PC-3 (cell line): Measurements from ENCODE around the gene ALX3. TPM values are rescaled to one million over a fixed set of nuclear protein-coding genes. Genes with fewer than 3 reads are reported as not detected.

Experiments
- ATAC-seq: fragments of 200-7000 bp; cut with Tn5 transposase; 2 replicates; pipeline ENCODE4 v1.9.1; 2020; ENCODE audit warnings: mild to moderate bottlenecking, moderate library complexity
- Bru-seq: library from RNA; stranded (reverse); fragments of 400-500 nt; gene quantifications from one replicate; lab custom pipeline; 2021; lab: Mats Ljungman, UMichigan
- BruChase-seq, 2 experiments: library from RNA; stranded (reverse); fragments of 400-500 nt; gene quantifications; one replicate each; lab custom pipeline; 2021; lab: Mats Ljungman, UMichigan
- BruUV-seq: library from RNA; stranded (reverse); fragments of 400-500 nt; replicated peaks from 2 replicates; lab custom pipeline; 2021; lab: Mats Ljungman, UMichigan
- CTCF ChIA-PET: fragments of 300-600 bp; sonication (Branson Sonifier 250); formaldehyde crosslinking; loops from one replicate; lab custom pipeline; 2022; ENCODE audit warnings: antibody characterized with exemption; lab: Charles Lee
- POLR2A ChIA-PET: fragments of 300-600 bp; sonication (Branson Sonifier 250); formaldehyde crosslinking; loops from one replicate; lab custom pipeline; 2022; ENCODE audit warnings: antibody characterized with exemption; ENCODE audit not compliant: unreplicated experiment; lab: Charles Lee
- DNase-seq: peaks from one replicate; pipeline ENCODE4 v3.0.0-alpha.2; 2015
- H2AFZ ChIP-seq: fragments of 300-600 bp; sonication (generic); 2 replicates; pipeline ENCODE4 v1.6.0; 2016; ENCODE audit warnings: antibody characterized with exemption, low read length
- H3F3A ChIP-seq: fragments of 300-600 bp; sonication (generic); one replicate; pipeline ENCODE4 v1.6.0; 2017; ENCODE audit warnings: antibody characterized with exemption, low read length, control low read depth, mild to moderate bottlenecking; ENCODE audit not compliant: unreplicated experiment
- H3K27ac ChIP-seq: fragments of 300-600 bp; sonication (generic); 2 replicates; pipeline ENCODE4 v1.5.1; 2016; ENCODE audit warnings: mild to moderate bottlenecking, low read length
- H3K27me3 ChIP-seq: fragments of 300-600 bp; sonication (generic); 2 replicates; pipeline ENCODE4 v1.6.1; 2016; ENCODE audit warnings: low read length, mixed read lengths
- H3K36me3 ChIP-seq: fragments of 300-600 bp; sonication (generic); 2 replicates; pipeline ENCODE4 v1.6.1; 2016; ENCODE audit warnings: low read depth, mixed run types, low read length, mixed read lengths
- H3K4me1 ChIP-seq: fragments of 300-600 bp; sonication (generic); 2 replicates; pipeline ENCODE4 v1.5.1; 2016; ENCODE audit warnings: low read length; ENCODE audit not compliant: insufficient read depth
- H3K4me2 ChIP-seq: fragments of 300-600 bp; sonication (generic); 2 replicates; pipeline ENCODE4 v1.6.0; 2016; ENCODE audit warnings: low read length
- H3K4me3 ChIP-seq: fragments of 300-600 bp; sonication (generic); 2 replicates; pipeline ENCODE4 v1.5.1; 2016; ENCODE audit warnings: mild to moderate bottlenecking, low read length, mixed read lengths
- H3K79me2 ChIP-seq: fragments of 300-600 bp; sonication (generic); 2 replicates; pipeline ENCODE4 v1.6.1; 2017; ENCODE audit warnings: low read length, mixed read lengths
- H3K9ac ChIP-seq: fragments of 300-600 bp; sonication (generic); 2 replicates; pipeline ENCODE4 v1.6.0; 2016; ENCODE audit warnings: mild to moderate bottlenecking, low read length
- H3K9me2 ChIP-seq: fragments of 300-600 bp; sonication (generic); replicated peaks from 2 replicates; pipeline ENCODE4 v1.6.1; 2016; ENCODE audit warnings: mixed run types, low read length, mixed read lengths
- H3K9me3 ChIP-seq: fragments of 300-600 bp; sonication (generic); 2 replicates; pipeline ENCODE4 v1.6.1; 2016; ENCODE audit warnings: low read length, mixed read lengths
- H4K20me1 ChIP-seq: fragments of 300-600 bp; sonication (generic); 2 replicates; pipeline ENCODE4 v1.6.1; 2016; ENCODE audit warnings: low read length, mixed read lengths
- CTCF ChIP-seq: fragments of 300-600 bp; sonication (generic); conservative IDR thresholded peaks from 2 replicates; pipeline ENCODE4 v1.5.1; 2017; ENCODE audit warnings: antibody characterized with exemption, low read depth, mild to moderate bottlenecking, low read length
- EZH2 ChIP-seq: fragments of 300-600 bp; sonication (generic); IDR thresholded peaks from one replicate; pipeline ENCODE4 v1.6.1; 2017; ENCODE audit warnings: antibody characterized with exemption, mild to moderate bottlenecking, low read length; ENCODE audit not compliant: unreplicated experiment
- EZH2phosphoT487 ChIP-seq: fragments of 300-600 bp; sonication (generic); IDR thresholded peaks from 2 replicates; pipeline ENCODE4 v1.6.1; 2018; ENCODE audit warnings: mild to moderate bottlenecking, antibody characterized with exemption, low read length, borderline replicate concordance
- intact Hi-C: fragments of 100-400 bp; cut with micrococcal nuclease; formaldehyde crosslinking; loops from 2 replicates; pipeline ENCODE4 v1.9.0; 2023
- long read RNA-seq: library from polyadenylated mRNA; unstranded; transcript quantifications from one replicate; pipeline ENCODE4 v2.0.0, GENCODE V29; 2021; ENCODE audit not compliant: unreplicated experiment
- total RNA-seq: library from RNA; depleted of rRNA; stranded (reverse); fragments of >200 nt; gene quantifications from 2 replicates; pipeline ENCODE4 v1.2.3, GENCODE V29; 2014; rRNA removed

ALX3 gene
- total RNA-seq = not detected in 2 replicates
- not detected for Bru-seq, nascent RNA
- not detected for BruChase-seq, experiment 1, labeled RNA remaining after a 6-hour chase
- BruChase-seq, experiment 2, labeled RNA remaining after a 2-hour chase = not detected
- long read RNA-seq = 0 reads

- Histone ChIP-seq H3K27me3 (no peaks in the 10 kb centered on the region), H3K4me1 (no peaks in the 10 kb centered on the region), H2AFZ (no peak within 1 kb of the TSS), H3K79me2 (no peaks in the 10 kb centered on the region), H3K9me3 (no peaks in the 10 kb centered on the region), H3K4me3 (no peak within 1 kb of the TSS), H3K4me2 (no peak within 1 kb of the TSS), H3K27ac (no peak within 1 kb of the TSS), H4K20me1 (no peaks in the 10 kb centered on the region), H3K9me2 (no peaks in the 10 kb centered on the region), H3K36me3 (no peaks in the 10 kb centered on the region), H3K9ac (no peak within 1 kb of the TSS), H3F3A (no peaks in the 10 kb centered on the region)
- BruUV-seq = no TSS peak
- ATAC-seq (no peak), DNase-seq (no peak)
- TF ChIP-seq CTCF (no peak), EZH2phosphoT487 (no peak), EZH2 (no peak)
- ChIA-PET CTCF (interaction anchor here (0.6 kb wide), 1 partner anchor 10 kb away, joined by 3 read pairs; no protein-coding TSS in a partner anchor), POLR2A (no interaction called here)
- intact Hi-C loops = no loop called here
Observed at GRCh38 chr1:110070671-110071242, at the start of gene ALX3. ALX3 (minus strand) TSS chr1:110070672; CDS start chr1:110070612, 60 bp downstream.

- Histone ChIP-seq H3K36me3 (no peaks in the 10 kb centered on the region), H4K20me1 (no peaks in the 10 kb centered on the region), H3K4me1 (no peaks in the 10 kb centered on the region; the same call in 1 of the 2 replicates), H3K27me3 (peaks cover 9% of the 10 kb centered on the region), H3K9ac (no peak overlapping the region), H2AFZ (no peak overlapping the region), H3K9me3 (no peaks in the 10 kb centered on the region), H3F3A (no peaks in the 10 kb centered on the region), H3K4me3 (no peak overlapping the region), H3K4me2 (no peak overlapping the region), H3K27ac (no peak overlapping the region), H3K9me2 (no peaks in the 10 kb centered on the region), H3K79me2 (no peaks in the 10 kb centered on the region)
- POLR2A ChIA-PET = no interaction called here
- no peak for TF ChIP-seq CTCF
- no peak for TF ChIP-seq EZH2
- no peak for TF ChIP-seq EZH2phosphoT487
- BruUV-seq = no TSS peak
- DNase-seq (no peak), ATAC-seq (no peak)
- CTCF ChIA-PET = no interaction called here
- intact Hi-C loops = no loop called here
Observed at GRCh38 chr1:110119843-110120242, 49.4 kb upstream of the ALX3 start.
